Posterior vena cava (tissue), 2 donors: Measurements from ENCODE around the gene CRYBA2. TPM values are rescaled to one million over a fixed set of nuclear protein-coding genes. Genes with fewer than 3 reads are reported as not detected.

ENCODE experiments used
- DNase-seq: peaks from one replicate; pipeline ENCODE4 v3.0.0-alpha.2; 2020; ENCODE audit warnings: low spot score
- intact Hi-C, 2 donors: fragments of 100-400 bp; cut with DNase I; formaldehyde crosslinking; loops; one replicate each; pipeline versions ENCODE4 v1.14.1 to v1.14.2; 2022 to 2023
- total RNA-seq, 2 donors: library from RNA; stranded (reverse); fragmentation: NEBNext Ultra II Directional; extraction: Animal tissue kit (Norgen Biotek cat#: 25700); gene quantifications; one replicate each; pipeline ENCODE4 v1.2.1, GENCODE V29; 2021
- donor health status: DM: yes; HTN: yes; CAD: no.
- donor health status: DM: yes; HTN: yes; CAD: no.

Gene CRYBA2
- total RNA-seq, 2 donors from 2014 or later = not detected

- DNase-seq = peak; percentile 68
- intact Hi-C loops = no loop called here
Observed at GRCh38 chr2:218985325-218986091, 7.7 kb downstream of the CRYBA2 start.

- no peak for DNase-seq
- intact Hi-C loops = no loop called here
Observed at GRCh38 chr2:218985021-218985324, 8.2 kb downstream of the CRYBA2 start, which contains the start of gene FEV. FEV (minus strand) TSS chr2:218985184; CDS start chr2:218985075, 109 bp downstream.

GRCh38 chr2:218984239-218985020, 8.8 kb downstream of the CRYBA2 start:
- peak; percentile 77 for DNase-seq
- intact Hi-C loops = no loop called here

- DNase-seq = peak; percentile 67
- intact Hi-C loops = no loop called here
Observed at GRCh38 chr2:218983934-218984238, 9.3 kb downstream of the CRYBA2 start.

- DNase-seq = peak; percentile 58
- intact Hi-C loops = no loop called here
Observed at GRCh38 chr2:218983263-218983933, 9.8 kb downstream of the CRYBA2 start.

GRCh38 chr2:218982586-218983262, 10.5 kb downstream of the CRYBA2 start:
- DNase-seq = peak; percentile 57
- intact Hi-C loops = no loop called here

- DNase-seq = peak; percentile 83
- intact Hi-C loops = no loop called here
Observed at GRCh38 chr2:218981881-218982585, 11.2 kb downstream of the CRYBA2 start.

GRCh38 chr2:218981390-218981880, 11.8 kb downstream of the CRYBA2 start:
- intact Hi-C loops = no loop called here
- DNase-seq = peak; percentile 76

GRCh38 chr2:218980735-218981389, 12.4 kb downstream of the CRYBA2 start:
- intact Hi-C loops = no loop called here
- DNase-seq = peak; percentile 58

- DNase-seq = peak; percentile 94
- intact Hi-C loops = no loop called here
Observed at GRCh38 chr2:218979846-218980734, 13.1 kb downstream of the CRYBA2 start.

- DNase-seq = no peak
- intact Hi-C loops = no loop called here
Observed at GRCh38 chr2:218975060-218975777, 18.0 kb downstream of the CRYBA2 start.

- intact Hi-C loops = no loop called here
- DNase-seq = peak; percentile 29
Observed at GRCh38 chr2:218970894-218971293, 22.3 kb downstream of the CRYBA2 start.

GRCh38 chr2:218964041-218964771, 29.0 kb downstream of the CRYBA2 start:
- DNase-seq = no peak
- intact Hi-C loops = no loop called here

- no peak for DNase-seq
- intact Hi-C loops = no loop called here
Observed at GRCh38 chr2:218963601-218964000, 29.6 kb downstream of the CRYBA2 start.

- peak; percentile 93 for DNase-seq
- intact Hi-C loops = no loop called here
Observed at GRCh38 chr2:218962859-218963492, 30.2 kb downstream of the CRYBA2 start.
